Smooth muscle cell of bladder (primary cell): ENCODE measurements around the gene ZCCHC17. TPM values are rescaled to one million over a fixed set of nuclear protein-coding genes. Genes with fewer than 3 reads are reported as not detected.

ENCODE experiments used
- total RNA-seq: library from RNA; depleted of rRNA; stranded (reverse); fragments of >200 nt; gene quantifications from 2 replicates; pipeline ENCODE4 v1.2.3, GENCODE V29; 2014

The ZCCHC17 gene, protein sequence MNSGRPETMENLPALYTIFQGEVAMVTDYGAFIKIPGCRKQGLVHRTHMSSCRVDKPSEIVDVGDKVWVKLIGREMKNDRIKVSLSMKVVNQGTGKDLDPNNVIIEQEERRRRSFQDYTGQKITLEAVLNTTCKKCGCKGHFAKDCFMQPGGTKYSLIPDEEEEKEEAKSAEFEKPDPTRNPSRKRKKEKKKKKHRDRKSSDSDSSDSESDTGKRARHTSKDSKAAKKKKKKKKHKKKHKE
- total RNA-seq: 31.6 and 47.5 TPM in 2 replicates

DNA sequence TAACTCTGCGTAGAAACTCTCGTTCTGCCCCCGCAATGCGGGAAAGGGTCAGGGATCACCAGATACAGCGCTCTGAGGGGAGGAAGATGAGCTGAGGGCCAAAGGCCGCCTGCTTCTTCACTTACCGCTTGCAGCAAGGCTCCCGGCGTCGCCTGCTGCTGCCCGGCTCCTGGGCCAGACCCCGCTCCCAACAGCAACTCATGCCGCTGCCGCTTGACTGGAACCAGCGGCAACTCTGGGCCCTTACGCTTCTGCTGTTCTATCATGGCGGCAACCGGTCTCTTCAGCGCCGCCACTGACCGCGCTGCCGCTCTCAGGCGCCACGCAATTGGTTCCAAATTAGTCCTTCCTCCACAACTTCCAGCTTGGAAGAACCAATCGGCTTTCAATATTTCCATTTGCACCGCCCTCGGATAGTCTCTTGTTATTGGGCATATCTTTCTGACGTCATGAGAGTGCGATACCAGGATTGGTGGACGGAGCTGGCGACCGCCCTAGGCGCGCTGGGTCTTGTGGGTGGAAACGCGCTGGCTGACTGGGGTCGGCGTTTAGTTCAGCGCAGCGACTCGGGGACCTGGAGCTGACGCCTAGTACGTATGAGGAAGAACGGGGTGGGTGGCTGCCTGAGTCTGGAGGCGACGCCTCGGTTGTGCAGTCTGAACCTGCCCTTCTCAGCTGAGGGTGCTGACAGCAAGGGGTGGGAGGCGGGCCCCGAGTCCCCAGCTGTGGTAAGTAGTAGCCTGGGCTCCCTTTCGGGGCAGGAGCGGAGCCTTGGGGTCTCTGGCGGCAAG is at the start of gene ZCCHC17, which contains the start of gene SNRNP40:
Gene ZCCHC17 (plus strand): TSS at position 547 of the 791 bp plus-strand sequence. CDS start 13,067 bp downstream, outside the sequence.
Gene SNRNP40 (minus strand): TSS at position 303 of the 791 bp plus-strand sequence. CDS start 37 bp downstream, at position 266.

DNA sequence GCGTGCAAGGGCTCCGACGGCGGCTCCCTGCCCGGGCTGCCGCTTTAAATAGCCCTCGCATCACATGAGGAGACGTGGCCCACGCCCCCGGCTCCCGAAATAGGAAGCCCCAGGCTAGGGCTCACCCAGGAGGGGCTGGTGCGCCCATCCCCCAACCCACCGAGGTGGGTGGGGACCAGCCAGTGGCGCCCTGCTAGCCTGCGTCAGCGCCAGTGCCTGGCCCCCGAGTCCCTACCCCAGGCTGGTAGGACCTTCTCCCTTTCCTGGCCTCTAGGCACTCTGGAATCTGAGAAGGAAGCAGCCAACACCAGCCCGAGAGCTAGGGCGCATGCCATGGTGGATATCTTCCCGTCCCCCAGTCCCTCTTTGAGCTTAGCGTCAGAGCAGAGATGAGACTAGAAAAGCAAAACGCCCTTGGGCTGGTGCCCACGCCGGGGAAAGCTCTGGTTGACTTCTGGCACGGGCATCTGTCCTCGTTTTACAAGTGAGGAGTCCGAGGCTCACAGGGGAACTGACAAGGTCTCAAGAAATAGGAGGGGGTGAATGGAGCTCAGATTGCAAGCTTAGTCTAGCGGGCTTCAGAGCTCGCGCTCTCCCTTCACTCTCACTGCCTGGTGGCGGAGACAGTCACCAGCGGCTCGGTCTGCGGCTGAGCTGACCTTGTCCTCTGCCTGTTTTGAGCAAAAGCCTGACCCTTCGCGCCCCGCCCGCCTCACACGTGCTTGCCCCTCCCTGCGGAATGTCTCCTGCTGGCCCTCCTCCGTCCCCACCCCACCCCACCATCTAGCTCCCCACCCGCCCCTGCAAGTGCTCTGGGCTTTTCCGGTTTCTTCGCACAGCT is 76.4 kb downstream of the ZCCHC17 start, which contains the start of gene FABP3:
Gene FABP3 (minus strand): TSS at position 21 of the 841 bp plus-strand sequence. CDS start 62 bp downstream, outside the sequence.

DNA sequence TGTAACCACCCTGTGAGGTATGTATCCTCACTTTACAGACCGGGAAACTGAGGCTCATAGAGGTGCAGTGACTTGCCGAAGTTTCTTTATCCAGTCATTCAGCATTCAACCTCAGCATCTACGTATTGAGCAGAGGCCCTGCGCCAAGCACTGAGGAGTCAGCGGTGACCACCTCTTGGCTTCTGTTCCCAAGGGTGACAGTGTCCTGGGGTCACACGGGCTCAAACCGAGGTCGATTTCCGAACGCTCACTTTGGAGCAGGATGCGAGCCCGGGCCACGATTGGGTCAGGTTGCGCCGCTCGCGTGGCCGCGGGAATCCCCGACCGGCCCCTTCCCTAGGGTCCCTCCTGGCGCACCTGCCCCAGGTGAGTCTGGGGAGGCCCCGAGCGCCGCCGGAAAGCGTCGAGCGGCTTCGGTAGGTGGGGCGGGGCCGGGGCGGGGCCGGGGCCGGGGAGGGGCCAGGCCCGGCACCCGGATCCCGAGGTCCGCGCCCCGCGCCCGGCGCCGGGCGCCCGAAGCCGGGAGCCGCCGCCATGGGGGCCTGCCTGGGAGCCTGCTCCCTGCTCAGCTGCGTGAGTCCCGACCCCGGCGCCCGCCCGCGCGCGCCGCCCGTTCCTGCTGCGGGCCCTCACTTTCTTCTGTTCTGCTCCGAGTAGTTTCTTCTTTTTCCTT is 116.0 kb downstream of the ZCCHC17 start, which contains the start of gene SERINC2:
Gene SERINC2 (plus strand): TSS at position 482 of the 673 bp plus-strand sequence. CDS start 53 bp downstream, at position 535.

Other genes starting within 250 kb of the ZCCHC17 start
- gene PUM1, start 231.3 kb upstream of the ZCCHC17 start, total RNA-seq: 39.5 and 51.5 TPM in 2 replicates
- 0.09 TPM in 1 of 2 replicates, not detected in the other for gene NKAIN1, start 57.1 kb upstream of the ZCCHC17 start, total RNA-seq
- gene SNRNP40, start 244 bp upstream of the ZCCHC17 start, total RNA-seq: 112 and 127 TPM in 2 replicates
- 58.3 and 116 TPM in 2 replicates for gene FABP3, start 76.0 kb downstream of the ZCCHC17 start, total RNA-seq
- 4.0 and 5.2 TPM in 2 replicates for gene SERINC2, start 116.2 kb downstream of the ZCCHC17 start, total RNA-seq